GM23248 (cell line): Measurements from ENCODE around the gene ZBTB20.

Experiments
- EZH2 ChIP-seq: fragments of 200-600 bp; sonication (generic); IDR thresholded peaks from 2 replicates; pipeline ENCODE4 v1.6.1; 2018; ENCODE audit warnings: antibody characterized with exemption, mild to moderate bottlenecking; ENCODE audit not compliant: insufficient read depth, poor library complexity, severe bottlenecking
- EZH2phosphoT487 ChIP-seq: fragments of 200-600 bp; sonication (generic); IDR thresholded peaks from 2 replicates; pipeline ENCODE4 v1.6.1; 2018; ENCODE audit warnings: antibody characterized with exemption, moderate library complexity, mild to moderate bottlenecking, low read depth; ENCODE audit not compliant: insufficient read depth

- TF ChIP-seq EZH2, result no peak
- no peak for TF ChIP-seq EZH2phosphoT487
Measured at GRCh38 chr3:114435386-114436115, 711.5 kb downstream of the ZBTB20 start.
